ENCODE data around the gene SHROOM1.
"Not testable (repeated sequence)": the region's sequence is repeated elsewhere in the genome, so short reads cannot be mapped to it uniquely, and the experiment has no call there.

The SHROOM1 gene

DNA sequence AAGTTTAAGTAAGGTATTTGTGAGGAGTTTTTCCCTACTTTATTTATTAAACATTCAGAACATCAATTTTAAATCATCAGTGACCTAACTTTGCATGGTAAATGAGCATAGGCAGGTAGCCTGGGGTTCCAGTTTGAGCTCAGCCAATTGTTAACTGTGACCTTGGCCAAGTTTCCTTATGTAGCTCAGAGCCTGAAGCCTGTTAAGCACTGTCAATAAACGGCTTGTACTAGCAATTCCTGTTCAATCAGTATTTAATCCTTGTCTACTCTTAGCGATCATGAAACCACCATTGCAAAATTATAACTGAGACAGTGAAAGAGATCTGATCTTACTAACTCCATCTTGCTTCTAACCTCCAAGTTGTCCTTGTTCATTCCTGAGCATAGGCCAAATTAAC lies 22.0 kb downstream of the SHROOM1 start:
- no peak overlapping the region for H3K4me3 ChIP-seq (ENCODE audit: low read depth, low read length)
- TF ChIP-seq, protein P1, sequence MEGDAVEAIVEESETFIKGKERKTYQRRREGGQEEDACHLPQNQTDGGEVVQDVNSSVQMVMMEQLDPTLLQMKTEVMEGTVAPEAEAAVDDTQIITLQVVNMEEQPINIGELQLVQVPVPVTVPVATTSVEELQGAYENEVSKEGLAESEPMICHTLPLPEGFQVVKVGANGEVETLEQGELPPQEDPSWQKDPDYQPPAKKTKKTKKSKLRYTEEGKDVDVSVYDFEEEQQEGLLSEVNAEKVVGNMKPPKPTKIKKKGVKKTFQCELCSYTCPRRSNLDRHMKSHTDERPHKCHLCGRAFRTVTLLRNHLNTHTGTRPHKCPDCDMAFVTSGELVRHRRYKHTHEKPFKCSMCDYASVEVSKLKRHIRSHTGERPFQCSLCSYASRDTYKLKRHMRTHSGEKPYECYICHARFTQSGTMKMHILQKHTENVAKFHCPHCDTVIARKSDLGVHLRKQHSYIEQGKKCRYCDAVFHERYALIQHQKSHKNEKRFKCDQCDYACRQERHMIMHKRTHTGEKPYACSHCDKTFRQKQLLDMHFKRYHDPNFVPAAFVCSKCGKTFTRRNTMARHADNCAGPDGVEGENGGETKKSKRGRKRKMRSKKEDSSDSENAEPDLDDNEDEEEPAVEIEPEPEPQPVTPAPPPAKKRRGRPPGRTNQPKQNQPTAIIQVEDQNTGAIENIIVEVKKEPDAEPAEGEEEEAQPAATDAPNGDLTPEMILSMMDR (conservative IDR thresholded peaks at IDR 0.05; ENCODE audit: low read depth, low read length): no peak

DNA sequence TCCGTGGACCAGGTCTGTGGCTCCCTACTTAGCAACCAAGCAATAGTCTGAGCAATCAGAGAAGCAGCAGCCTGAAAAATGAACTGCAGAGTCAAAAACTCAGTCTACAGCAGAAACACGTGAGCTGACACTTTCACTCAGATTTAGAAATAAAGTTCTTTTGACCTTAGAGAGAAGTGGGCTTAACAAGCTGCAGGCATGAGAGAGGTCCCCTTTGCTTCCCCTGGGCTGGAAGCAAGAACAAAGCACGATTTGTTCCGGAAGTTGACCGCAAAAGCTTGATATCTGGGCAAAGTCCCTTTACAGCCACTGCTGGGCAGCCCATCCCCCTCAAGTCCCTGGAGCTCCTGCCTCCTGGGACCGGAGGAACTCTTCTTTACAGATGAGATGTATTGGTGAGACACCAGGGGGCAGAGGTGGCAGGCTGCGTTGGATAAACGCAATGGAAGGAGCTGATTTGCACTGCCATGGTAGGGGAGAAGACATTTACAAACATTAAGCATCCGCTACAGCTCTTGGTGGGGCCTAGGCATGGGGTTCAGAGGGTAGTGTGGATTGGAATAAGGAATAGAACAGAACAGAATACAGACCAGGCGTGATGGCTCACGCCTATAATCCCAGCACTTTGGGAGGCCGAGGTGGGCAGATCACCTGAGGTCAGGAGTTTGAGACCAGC lies 23.1 kb downstream of the SHROOM1 start:
- TF ChIP-seq, protein P1 (conservative IDR thresholded peaks at IDR 0.05; ENCODE audit: low read depth, low read length): peak; percentile 31
- no peak overlapping the region for H3K4me3 ChIP-seq (ENCODE audit: low read depth, low read length)
- no peak for DNase-seq (ENCODE audit: low read depth)

More for the DNA sequence above, 22.0 kb downstream of the SHROOM1 start:
- no peak for DNase-seq (ENCODE audit: low read depth)

DNA sequence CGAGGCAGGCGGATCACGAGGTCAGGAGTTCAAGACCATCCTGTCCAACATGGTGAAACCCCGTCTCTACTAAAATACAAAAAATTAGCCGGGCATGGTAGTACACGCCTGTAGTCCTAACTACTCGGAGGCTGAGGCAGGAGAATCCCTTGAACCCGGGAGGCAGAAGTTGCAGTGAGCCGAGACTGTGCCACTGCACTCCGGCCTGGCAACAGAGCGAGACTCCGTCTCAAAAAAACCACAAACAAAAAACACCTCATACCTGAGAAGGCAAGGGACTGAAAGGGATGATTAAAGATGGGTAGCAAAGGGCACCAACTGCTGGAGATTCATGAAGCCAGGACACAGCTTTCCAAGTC lies 23.7 kb downstream of the SHROOM1 start:
- not testable (repeated sequence) for H3K4me3 ChIP-seq (ENCODE audit: low read depth, low read length); DNase-seq (ENCODE audit: low read depth)

DNA sequence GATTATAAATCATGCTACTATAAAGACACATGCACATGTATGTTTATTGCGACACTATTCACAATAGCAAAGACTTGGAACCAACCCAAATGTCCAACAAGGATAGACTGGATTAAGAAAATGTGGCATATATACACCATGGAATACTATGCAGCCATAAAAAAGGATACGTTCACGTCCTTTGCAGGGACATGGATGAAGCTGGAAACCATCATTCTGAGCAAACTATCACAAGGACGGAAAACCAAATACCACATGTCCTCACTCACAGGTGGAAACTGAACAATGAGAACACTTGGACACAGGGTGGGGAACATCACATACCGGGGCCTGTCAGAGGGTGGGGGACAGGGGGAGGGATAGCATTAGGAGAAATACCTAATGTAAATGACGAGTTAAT lies 24.6 kb downstream of the SHROOM1 start:
- H3K4me3 ChIP-seq (ENCODE audit: low read depth, low read length); DNase-seq (ENCODE audit: low read depth): not testable (repeated sequence)

DNA sequence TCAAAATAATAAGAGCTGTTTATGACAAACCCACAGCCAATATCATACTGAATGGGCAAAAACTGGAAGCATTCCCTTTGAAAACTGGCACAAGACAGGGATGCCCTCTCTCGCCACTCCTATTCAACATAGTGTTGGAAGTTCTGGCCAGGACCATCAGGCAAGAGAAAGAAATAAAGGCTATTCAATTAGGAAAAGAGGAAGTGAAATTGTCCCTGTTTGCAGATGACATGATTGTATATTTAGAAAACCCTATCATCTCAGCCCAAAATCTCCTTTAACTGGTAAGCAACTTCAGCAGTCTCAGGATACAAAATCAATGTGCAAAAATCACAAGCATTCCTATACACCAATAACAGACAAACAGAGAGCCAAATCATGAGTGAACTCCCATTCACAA lies 26.2 kb downstream of the SHROOM1 start:
- DNase-seq (ENCODE audit: low read depth); H3K4me3 ChIP-seq (ENCODE audit: low read depth, low read length): not testable (repeated sequence)

DNA sequence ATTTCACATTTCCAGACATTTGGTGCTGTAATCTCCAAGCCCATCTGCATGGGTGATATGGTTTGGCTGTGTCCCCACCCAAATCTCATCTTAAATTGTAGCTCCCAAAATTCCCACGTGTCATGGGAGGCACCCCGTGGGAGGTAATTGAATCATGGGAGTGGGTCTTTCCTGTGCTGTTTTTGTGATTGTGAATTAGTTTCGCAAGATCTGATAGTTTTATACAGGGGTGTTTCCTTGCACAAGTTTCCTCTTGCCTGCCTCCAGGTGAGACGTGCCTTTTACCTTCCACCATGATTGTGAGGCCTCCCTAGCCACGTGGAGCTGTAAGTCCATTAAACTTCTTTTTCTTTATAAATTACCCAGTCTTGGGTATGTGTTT lies 27.8 kb downstream of the SHROOM1 start:
- not testable (repeated sequence) for H3K4me3 ChIP-seq (ENCODE audit: low read depth, low read length); DNase-seq (ENCODE audit: low read depth)

DNA sequence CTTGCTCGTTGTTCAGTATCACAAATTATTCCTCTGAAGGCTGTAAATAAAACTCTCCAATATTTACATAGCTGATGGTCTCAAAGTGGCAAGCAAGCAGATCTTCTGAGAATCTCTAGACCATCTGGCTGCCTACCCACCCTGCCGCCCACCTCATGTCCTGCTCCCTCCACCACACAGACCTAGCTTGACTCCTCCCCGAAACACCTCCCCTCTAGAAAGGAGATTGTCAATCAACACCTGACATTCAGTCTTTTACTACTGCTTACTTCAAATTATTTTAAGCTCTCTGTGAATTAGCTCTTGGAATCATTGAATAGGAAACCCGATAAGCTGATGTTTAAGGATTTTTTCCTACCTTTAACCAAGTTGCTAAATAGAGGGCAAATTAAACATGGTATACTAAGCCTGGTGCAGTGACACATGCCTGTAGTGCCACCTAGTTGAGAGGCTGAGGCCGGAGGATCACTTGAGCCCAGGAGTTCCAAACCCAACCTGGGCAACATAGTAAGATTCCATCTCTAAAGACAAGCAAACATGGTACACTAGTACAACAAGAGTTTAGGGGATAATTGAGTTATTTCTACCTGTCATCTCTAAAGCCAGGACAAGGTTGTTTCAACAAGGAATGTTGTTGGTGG lies 28.3 kb downstream of the SHROOM1 start:
- TF ChIP-seq, protein P1 (conservative IDR thresholded peaks at IDR 0.05; ENCODE audit: low read depth, low read length): no peak
- H3K4me3 ChIP-seq (ENCODE audit: low read depth, low read length): no peak overlapping the region
- no peak for DNase-seq (ENCODE audit: low read depth)

DNA sequence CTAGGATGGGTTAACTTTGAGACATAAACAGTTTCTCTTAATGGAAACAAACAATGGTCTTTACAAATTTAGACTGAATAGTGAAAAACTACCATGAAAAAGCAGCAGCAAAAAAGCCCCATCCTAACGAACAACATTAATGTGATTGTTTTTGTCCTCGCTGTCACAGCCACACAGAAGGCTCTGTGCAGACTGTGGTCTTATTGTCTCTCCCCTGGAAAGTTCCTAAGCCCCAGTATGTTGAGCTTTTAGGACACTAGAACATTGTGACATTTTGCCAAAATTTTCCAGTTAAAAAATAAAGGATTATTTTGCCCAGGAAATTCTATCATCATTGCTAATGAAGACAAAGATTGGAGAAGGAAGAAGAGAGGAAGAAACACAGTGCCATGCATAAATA lies 29.9 kb downstream of the SHROOM1 start:
- TF ChIP-seq, protein P1 (conservative IDR thresholded peaks at IDR 0.05; ENCODE audit: low read depth, low read length): no peak
- DNase-seq (ENCODE audit: low read depth): no peak
- no peak overlapping the region for H3K4me3 ChIP-seq (ENCODE audit: low read depth, low read length)

DNA sequence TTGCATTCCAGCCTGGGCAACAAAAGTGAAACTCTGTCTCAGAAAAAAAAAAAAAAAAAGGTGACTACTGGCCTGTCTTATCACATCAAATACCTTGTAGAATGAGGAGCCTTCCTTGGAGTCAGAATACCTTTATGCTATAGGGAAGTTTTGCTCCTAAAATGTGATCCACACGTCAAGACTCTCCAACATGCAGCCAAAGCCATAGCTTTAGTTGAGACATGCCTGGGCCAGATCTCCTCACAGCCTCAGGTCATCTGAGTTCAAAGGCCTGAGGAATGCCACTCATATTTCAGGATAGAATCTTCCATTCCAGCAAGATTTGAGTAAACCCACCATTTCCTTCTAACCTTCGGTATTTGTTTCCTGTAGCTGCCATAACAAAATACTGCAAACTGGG lies 31.1 kb downstream of the SHROOM1 start:
- DNase-seq (ENCODE audit: low read depth): no peak
- no peak overlapping the region for H3K4me3 ChIP-seq (ENCODE audit: low read depth, low read length)
- TF ChIP-seq, protein P1 (conservative IDR thresholded peaks at IDR 0.05; ENCODE audit: low read depth, low read length): no peak

All from choroid plexus epithelial cell (primary cell).